D721Med (cell line): ENCODE data around the gene GFRA1.

ENCODE experiments used
- DNase-seq: peaks from one replicate; pipeline ENCODE4 v3.0.0; 2011; ENCODE audit warnings: low spot score; ENCODE audit not compliant: insufficient read length
- FAIRE-seq: peaks from 2 replicates; lab custom pipeline; 2011; peaks lifted over from hg19 to GRCh38; lab: Jason Lieb, UNC
- TF ChIP-seq, protein P1 (sequence below): IDR thresholded peaks from 2 replicates; pipeline ENCODE4 v1.5.1; 2012; ENCODE audit warnings: mild to moderate bottlenecking, control low read depth; ENCODE audit not compliant: insufficient read depth; ENCODE audit errors: missing control alignments

Gene GFRA1

DNA sequence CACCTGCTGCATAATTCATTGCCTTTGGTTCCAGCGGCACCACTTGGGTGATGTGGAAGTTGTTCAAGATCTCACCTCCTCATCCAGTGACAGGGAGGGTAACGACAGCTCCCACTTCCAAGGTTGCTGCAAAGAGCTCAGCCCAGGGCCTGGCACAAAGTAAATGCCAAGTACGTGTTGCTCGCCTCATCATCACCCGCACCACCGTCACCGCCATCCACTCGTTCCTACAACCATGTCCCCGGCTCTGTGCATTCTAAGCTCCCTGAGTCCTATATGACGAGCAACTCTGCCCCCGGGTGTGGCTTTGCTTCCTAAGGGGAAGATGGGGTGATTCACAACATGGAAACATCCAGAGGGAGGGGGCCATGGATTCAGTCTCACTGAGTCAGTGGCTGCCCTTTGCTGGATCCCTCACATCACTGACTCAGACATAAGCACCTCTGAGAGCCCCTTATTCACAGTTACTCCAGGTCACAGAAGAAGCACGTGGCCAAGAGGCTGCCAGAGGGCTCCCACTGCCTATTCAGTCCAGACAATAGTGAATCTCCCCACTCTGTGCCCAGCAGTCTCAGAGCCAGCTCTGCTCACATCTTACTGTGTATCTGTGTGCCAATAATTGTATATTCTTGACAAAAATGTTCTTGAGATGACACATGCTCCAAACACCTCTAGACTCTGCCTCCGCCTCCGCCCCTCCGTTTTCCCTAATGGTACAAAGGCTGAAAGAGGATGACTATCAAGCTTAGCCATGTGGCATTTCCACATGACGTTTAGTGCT is 159.1 kb downstream of the GFRA1 start:
- DNase-seq, result no peak
- TF ChIP-seq, protein P1, sequence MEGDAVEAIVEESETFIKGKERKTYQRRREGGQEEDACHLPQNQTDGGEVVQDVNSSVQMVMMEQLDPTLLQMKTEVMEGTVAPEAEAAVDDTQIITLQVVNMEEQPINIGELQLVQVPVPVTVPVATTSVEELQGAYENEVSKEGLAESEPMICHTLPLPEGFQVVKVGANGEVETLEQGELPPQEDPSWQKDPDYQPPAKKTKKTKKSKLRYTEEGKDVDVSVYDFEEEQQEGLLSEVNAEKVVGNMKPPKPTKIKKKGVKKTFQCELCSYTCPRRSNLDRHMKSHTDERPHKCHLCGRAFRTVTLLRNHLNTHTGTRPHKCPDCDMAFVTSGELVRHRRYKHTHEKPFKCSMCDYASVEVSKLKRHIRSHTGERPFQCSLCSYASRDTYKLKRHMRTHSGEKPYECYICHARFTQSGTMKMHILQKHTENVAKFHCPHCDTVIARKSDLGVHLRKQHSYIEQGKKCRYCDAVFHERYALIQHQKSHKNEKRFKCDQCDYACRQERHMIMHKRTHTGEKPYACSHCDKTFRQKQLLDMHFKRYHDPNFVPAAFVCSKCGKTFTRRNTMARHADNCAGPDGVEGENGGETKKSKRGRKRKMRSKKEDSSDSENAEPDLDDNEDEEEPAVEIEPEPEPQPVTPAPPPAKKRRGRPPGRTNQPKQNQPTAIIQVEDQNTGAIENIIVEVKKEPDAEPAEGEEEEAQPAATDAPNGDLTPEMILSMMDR, result no peak
- FAIRE-seq, result no peak

DNA sequence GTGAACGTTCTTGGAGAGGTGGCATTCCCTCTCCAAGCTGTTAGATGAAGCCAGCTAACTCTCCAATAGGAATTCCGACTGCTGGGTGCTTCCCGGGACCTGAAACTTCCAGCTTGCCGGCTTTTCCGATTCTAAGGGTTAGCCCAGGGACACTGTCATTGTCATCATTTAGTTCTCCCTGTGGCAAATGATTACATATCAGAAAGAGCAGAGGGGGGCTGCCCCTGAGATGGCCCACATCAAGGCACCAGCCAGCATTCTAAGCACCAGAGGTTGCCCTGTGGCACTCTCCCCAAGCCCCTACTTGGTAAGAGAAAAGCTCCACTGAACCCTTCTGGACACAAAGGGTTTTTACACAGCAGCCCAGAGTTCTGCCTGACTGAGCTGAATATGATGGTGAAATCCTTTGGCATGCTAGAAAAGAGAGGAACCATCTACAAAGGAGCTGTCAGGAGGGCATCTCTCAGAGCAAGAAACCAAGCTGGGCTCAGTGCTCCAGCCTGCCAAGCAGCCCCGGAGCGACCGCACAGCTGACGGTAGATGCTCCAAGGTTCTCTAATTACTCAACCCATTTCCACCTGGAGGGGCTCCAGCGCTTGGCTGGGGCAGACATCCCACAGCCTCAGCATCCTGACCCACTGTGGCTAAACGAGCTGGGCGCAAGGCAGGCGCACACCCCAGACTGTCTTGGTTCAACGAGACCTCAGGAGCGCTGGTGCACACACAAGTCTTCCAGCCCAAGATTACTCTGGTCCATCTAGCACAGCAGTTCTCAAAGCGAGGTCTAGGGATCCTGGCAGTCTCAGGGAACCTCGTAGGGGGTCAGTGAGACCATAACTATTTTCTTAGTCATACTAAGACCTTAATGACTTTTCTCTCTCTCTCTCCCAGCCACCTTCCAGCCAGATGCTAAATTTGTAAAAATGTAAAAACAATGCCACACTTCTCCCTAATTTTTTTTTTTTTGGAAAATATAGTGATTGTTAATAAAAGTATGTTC is 160.5 kb downstream of the GFRA1 start:
- no peak for FAIRE-seq
- no peak for DNase-seq
- TF ChIP-seq, protein P1, result no peak

DNA sequence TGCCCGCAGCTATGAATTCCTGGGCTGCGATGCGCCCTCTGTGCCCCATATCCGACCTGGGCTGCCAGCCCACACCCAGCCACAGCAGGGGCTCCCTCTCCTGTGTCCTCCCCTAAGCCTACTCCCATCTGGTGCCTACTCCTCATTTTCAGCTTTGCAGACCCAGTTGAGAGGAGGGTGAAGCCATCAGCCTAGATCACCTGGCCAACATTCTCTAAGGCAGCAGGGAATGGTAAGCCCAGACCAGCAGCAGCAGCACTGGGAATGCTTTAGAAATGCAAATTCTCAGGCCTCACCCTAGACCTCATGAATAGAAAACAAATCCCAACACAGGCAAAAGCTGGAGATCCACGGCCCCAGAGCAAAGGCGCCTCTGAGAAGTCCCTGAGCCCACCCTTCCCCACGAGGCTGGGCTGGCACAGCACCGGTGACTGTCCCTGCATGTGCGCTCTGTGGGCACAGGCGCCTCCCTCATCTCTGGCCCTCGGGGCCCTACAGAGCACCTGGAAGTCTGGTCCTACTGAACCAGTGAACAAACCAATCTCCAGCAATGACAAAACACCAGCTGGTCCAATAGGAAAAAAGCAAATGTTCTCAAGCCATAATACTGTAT is 161.4 kb downstream of the GFRA1 start:
- DNase-seq (no peak), FAIRE-seq (no peak)
- TF ChIP-seq, protein P1, result no peak

DNA sequence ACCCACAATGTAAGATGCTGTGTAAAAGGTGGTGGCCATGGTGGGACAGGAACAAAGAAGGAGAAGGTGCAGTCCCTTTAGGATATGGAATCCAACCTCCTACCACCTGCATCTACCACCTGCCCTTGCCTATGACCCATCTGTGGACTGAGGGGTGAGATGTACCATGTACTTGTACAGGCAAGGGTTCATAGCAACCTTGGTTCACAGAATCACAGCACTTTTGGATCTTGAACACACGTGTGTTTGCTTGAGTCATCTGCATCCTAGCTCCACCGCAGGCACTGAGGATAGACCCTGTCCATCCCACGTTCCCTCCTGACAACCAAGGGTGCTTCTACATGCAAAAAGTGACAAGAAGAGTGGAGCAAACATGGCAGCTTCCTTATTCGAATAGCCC is 162.3 kb downstream of the GFRA1 start:
- TF ChIP-seq, protein P1, result no peak
- DNase-seq (no peak), FAIRE-seq (no peak)

DNA sequence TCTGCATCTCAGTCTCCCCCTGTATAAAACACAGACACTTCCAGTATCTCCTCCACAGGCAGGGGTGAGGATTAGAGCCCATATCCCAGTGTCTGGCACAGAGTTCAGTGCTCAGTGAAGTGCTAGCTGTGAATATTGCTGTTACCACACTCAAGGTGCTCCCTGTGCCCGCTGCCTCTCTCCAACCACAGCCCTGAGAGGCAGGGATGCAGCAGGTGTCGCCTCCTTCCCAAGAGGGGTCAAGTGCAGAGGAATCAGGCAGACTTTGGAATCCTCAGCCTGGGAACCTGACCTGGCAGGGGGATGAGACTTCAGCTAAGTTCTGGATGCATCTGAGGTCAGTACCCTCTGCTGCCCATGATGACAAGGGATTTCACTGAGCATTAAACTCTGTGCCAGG is 163.1 kb downstream of the GFRA1 start:
- no peak for DNase-seq
- no peak for FAIRE-seq
- TF ChIP-seq, protein P1, result no peak

DNA sequence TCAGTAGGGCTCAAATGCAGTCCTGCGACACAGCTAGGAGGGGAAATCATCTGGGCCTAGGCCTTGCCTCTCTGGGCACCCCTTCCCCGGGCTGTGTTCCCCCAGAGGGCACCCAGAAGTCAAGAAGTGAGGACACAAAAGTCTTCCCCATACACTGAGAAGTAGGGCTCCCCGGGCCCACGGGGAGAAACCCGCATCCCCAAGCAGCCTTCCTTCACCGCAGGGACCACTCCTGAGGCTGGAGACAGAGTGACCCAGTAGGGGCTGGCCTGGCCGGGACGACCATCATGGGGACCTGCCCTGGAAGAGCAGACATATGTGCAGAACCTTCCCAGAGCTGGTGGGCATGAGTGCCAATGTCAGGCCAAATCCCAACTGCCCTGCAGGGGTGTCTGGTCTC is 163.5 kb downstream of the GFRA1 start:
- no peak for FAIRE-seq
- TF ChIP-seq, protein P1, result no peak
- DNase-seq, result no peak
